DOHH2 (cell line): ENCODE results near the gene THRB.

ENCODE experiments used
- H3F3A ChIP-seq: fragments of 200-600 bp; sonication (generic), shearing (Covaris generic); 2 replicates; pipeline ENCODE4 v1.6.0; 2016; ENCODE audit warnings: antibody characterized with exemption, mild to moderate bottlenecking; ENCODE audit not compliant: control insufficient read depth, insufficient read depth
- H3K27ac ChIP-seq: fragments of 200-600 bp; sonication (generic); 2 replicates; pipeline ENCODE4 v1.5.1; 2014; ENCODE audit warnings: low read depth, mild to moderate bottlenecking, low read length, moderate library complexity
- H3K27me3 ChIP-seq: fragments of 200-600 bp; sonication (generic); 2 replicates; pipeline ENCODE4 v1.6.1; 2014; ENCODE audit warnings: mild to moderate bottlenecking, low read length, mixed read lengths; ENCODE audit not compliant: control insufficient read depth
- H3K36me3 ChIP-seq: fragments of 200-600 bp; sonication (generic); 2 replicates; pipeline ENCODE4 v1.6.1; 2014; ENCODE audit warnings: mild to moderate bottlenecking, low read length, moderate library complexity, mixed read lengths; ENCODE audit not compliant: control insufficient read depth
- H3K4me1 ChIP-seq: fragments of 200-600 bp; sonication (generic); 2 replicates; pipeline ENCODE4 v1.6.1; 2014; ENCODE audit warnings: mild to moderate bottlenecking, low read length, mixed read lengths; ENCODE audit not compliant: control insufficient read depth
- H3K4me2 ChIP-seq: fragments of 200-600 bp; sonication (generic); 2 replicates; pipeline ENCODE4 v1.6.0; 2014; ENCODE audit warnings: mild to moderate bottlenecking, low read length, moderate library complexity
- H3K4me3 ChIP-seq: fragments of 200-600 bp; sonication (generic); 2 replicates; pipeline ENCODE4 v1.5.1; 2014; ENCODE audit warnings: mild to moderate bottlenecking, low read length, mixed read lengths
- H3K79me2 ChIP-seq: fragments of 200-600 bp; sonication (generic); 2 replicates; pipeline ENCODE4 v1.6.1; 2014; ENCODE audit warnings: mild to moderate bottlenecking, low read length, mixed read lengths; ENCODE audit not compliant: control insufficient read depth
- H3K9me2 ChIP-seq: fragments of 200-600 bp; sonication (generic); replicated peaks from 2 replicates; pipeline ENCODE4 v1.6.1; 2014; ENCODE audit warnings: mild to moderate bottlenecking, low read length, mixed read lengths; ENCODE audit not compliant: control insufficient read depth
- H3K9me3 ChIP-seq: fragments of 200-600 bp; sonication (generic); 2 replicates; pipeline ENCODE4 v1.6.1; 2014; ENCODE audit warnings: antibody characterized with exemption, low read length, mixed read lengths; ENCODE audit not compliant: control insufficient read depth, insufficient read depth
- H4K20me1 ChIP-seq: fragments of 200-600 bp; sonication (generic); 2 replicates; pipeline ENCODE4 v1.6.0; 2014; ENCODE audit warnings: low read depth, mild to moderate bottlenecking, antibody characterized with exemption, low read length, moderate library complexity; ENCODE audit not compliant: control insufficient read depth, insufficient read depth
- EZH2phosphoT487 ChIP-seq: fragments of 200-600 bp; sonication (generic); IDR thresholded peaks from 2 replicates; pipeline ENCODE4 v1.6.1; 2017; ENCODE audit warnings: borderline replicate concordance, mild to moderate bottlenecking, antibody characterized with exemption, low read length, moderate library complexity, mixed read lengths
- TF ChIP-seq, protein P1 (sequence below): fragments of 200-600 bp; sonication (generic); IDR thresholded peaks from one replicate; pipeline ENCODE4 v1.5.1; 2014; ENCODE audit warnings: antibody characterized with exemption, mild to moderate bottlenecking, low read depth, low read length; ENCODE audit not compliant: poor library complexity, severe bottlenecking

Gene THRB

DNA sequence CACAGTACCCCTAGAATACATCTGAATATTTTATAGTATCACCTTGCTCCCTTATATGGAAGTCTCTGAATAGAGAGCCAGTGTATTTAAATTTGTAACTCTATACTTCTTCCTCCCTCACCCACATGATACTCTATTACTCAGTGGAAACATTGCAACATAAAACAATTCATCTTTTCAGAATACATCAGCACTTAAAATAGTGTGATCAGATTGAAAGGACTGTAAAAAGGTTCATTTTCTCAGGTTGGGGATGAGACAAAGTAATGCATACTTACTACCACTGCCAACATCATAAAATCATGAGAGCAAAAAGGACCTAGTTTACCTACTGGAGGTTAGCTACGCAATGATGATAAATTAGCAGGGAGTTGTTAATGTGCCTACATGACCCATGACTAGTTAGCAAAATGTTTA is 13.8 kb upstream of the THRB start:
- H3K9me2 ChIP-seq, result no peaks in the 10 kb centered on the region
- TF ChIP-seq EZH2phosphoT487, result no peak
- TF ChIP-seq, protein P1, sequence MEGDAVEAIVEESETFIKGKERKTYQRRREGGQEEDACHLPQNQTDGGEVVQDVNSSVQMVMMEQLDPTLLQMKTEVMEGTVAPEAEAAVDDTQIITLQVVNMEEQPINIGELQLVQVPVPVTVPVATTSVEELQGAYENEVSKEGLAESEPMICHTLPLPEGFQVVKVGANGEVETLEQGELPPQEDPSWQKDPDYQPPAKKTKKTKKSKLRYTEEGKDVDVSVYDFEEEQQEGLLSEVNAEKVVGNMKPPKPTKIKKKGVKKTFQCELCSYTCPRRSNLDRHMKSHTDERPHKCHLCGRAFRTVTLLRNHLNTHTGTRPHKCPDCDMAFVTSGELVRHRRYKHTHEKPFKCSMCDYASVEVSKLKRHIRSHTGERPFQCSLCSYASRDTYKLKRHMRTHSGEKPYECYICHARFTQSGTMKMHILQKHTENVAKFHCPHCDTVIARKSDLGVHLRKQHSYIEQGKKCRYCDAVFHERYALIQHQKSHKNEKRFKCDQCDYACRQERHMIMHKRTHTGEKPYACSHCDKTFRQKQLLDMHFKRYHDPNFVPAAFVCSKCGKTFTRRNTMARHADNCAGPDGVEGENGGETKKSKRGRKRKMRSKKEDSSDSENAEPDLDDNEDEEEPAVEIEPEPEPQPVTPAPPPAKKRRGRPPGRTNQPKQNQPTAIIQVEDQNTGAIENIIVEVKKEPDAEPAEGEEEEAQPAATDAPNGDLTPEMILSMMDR, result no peak
- H4K20me1 ChIP-seq, result no peaks in the 10 kb centered on the region
- no peaks in the 10 kb centered on the region for H3F3A ChIP-seq
- H3K36me3 ChIP-seq, result no peaks in the 10 kb centered on the region
- H3K4me1 ChIP-seq, result no peaks in the 10 kb centered on the region
- no peaks in the 10 kb centered on the region for H3K79me2 ChIP-seq
- no peaks in the 10 kb centered on the region for H3K9me3 ChIP-seq
- no peak overlapping the region for H3K4me2 ChIP-seq
- no peaks in the 10 kb centered on the region for H3K27me3 ChIP-seq
- H3K4me3 ChIP-seq, result no peak overlapping the region
- no peak overlapping the region for H3K27ac ChIP-seq

DNA sequence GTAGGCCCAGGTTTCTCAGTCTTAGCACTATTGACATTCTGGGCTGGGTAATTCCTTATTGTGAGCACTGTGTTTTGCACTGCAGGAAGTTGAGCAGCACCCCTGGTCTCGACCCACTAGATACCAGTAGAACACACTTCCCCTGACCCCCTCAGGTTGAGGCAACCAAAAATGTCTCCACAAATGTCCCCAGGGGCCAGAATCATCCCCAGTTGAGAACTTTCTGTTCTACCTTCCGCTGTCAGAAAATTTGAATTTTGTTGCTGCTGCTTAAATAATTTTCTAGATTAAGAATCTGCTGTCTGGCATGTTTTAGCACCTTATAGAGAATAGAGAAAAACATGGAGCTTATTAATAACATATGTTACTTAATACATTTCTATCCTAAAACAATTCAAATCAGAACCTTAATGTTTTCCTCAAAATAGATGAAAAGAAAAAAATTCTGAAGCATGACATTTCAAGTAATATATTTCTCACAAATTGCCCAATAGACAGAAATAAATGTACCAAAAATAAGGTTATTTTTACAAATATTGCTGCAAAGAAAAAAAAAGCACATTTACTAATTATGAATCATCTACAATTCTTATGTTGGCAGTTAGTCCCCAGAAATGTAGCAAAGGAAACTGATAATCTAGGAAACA is 13.2 kb upstream of the THRB start:
- no peak for TF ChIP-seq EZH2phosphoT487
- TF ChIP-seq, protein P1, result no peak
- no peaks in the 10 kb centered on the region for H4K20me1 ChIP-seq
- H3K9me3 ChIP-seq, result no peaks in the 10 kb centered on the region
- H3K79me2 ChIP-seq, result no peaks in the 10 kb centered on the region
- H3K4me1 ChIP-seq, result no peaks in the 10 kb centered on the region
- H3K27me3 ChIP-seq, result no peaks in the 10 kb centered on the region
- no peaks in the 10 kb centered on the region for H3K9me2 ChIP-seq
- H3K4me3 ChIP-seq, result no peak overlapping the region
- no peaks in the 10 kb centered on the region for H3K36me3 ChIP-seq
- H3K4me2 ChIP-seq, result no peak overlapping the region
- no peaks in the 10 kb centered on the region for H3F3A ChIP-seq
- H3K27ac ChIP-seq, result no peak overlapping the region

DNA sequence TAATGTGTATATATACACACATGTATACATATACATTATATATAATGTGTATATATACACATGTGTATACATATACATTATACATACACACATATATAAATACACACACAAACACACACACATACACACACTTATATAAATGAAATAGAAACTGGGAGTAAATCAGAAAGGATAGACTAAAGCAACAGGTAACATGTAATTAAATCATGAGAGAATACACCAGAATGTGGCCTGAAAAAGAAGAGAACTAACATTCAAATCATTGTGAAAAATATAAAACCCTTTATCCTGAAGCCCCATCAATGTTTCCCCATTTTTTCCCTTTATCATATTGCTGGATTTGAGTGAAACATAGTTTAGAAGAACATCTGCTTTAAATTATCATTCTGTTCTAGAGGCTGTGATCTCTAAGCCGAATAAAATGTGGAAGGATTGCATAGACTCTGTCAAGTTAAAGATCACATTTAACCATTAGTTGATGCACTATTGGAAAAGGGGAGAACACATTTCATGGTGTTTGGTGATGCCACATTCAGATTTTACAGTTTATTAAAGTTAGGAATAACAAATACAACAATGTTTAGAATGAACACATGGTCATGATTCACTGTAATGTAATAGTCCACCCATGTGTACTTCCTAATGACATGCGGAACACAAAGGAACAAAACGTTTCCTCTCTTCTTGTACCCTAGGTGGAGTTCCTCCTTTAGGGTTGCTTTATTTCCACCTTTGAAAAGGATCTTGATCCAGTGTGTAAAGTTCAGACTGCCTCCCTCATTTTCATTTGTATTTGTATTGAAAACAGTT is 12.5 kb upstream of the THRB start:
- no peak overlapping the region for H3K27ac ChIP-seq
- H3K4me1 ChIP-seq, result no peaks in the 10 kb centered on the region

More for the DNA sequence above, 12.5 kb upstream of the THRB start:
- Histone ChIP-seq H3K27me3 (no peaks in the 10 kb centered on the region), H3K36me3 (no peaks in the 10 kb centered on the region), H4K20me1 (no peaks in the 10 kb centered on the region), H3K4me3 (no peak overlapping the region), H3K4me2 (no peak overlapping the region), H3K9me2 (no peaks in the 10 kb centered on the region), H3F3A (no peaks in the 10 kb centered on the region), H3K79me2 (no peaks in the 10 kb centered on the region), H3K9me3 (no peaks in the 10 kb centered on the region)
- TF ChIP-seq, protein P1, result no peak
- TF ChIP-seq EZH2phosphoT487, result no peak
